ENCODE results near the gene CD2AP.

- TF ChIP-seq, protein P1, sequence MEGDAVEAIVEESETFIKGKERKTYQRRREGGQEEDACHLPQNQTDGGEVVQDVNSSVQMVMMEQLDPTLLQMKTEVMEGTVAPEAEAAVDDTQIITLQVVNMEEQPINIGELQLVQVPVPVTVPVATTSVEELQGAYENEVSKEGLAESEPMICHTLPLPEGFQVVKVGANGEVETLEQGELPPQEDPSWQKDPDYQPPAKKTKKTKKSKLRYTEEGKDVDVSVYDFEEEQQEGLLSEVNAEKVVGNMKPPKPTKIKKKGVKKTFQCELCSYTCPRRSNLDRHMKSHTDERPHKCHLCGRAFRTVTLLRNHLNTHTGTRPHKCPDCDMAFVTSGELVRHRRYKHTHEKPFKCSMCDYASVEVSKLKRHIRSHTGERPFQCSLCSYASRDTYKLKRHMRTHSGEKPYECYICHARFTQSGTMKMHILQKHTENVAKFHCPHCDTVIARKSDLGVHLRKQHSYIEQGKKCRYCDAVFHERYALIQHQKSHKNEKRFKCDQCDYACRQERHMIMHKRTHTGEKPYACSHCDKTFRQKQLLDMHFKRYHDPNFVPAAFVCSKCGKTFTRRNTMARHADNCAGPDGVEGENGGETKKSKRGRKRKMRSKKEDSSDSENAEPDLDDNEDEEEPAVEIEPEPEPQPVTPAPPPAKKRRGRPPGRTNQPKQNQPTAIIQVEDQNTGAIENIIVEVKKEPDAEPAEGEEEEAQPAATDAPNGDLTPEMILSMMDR (IDR thresholded peaks at IDR 0.05; ENCODE audit: insufficient read depth, low read depth, low read length) = no peak
- no peak for TF ChIP-seq EZH2 (IDR thresholded peaks at IDR 0.05; ENCODE audit: insufficient read depth, low read length)
Measured at GRCh38 chr6:47483853-47484546, 6.4 kb downstream of the CD2AP start.
